Prostate gland (tissue), 2 donors: Measurements from ENCODE around the gene CBX2.

ENCODE experiments used
- POLR2A ChIP-seq: fragments of 450-650 bp; IDR thresholded peaks from one replicate; pipeline ENCODE4 v1.6.1; 2016; ENCODE audit warnings: antibody characterized with exemption, mild to moderate bottlenecking
- TF ChIP-seq, protein P1 (sequence below), 4 experiments: fragments of 200-600 bp in 2 of 4; fragments of 450-650 bp in 2 of 4; sonication (generic) in 2 of 4; IDR thresholded peaks; 1 replicate in 3 of 4; 2 replicates in 1 of 4; pipeline ENCODE4 v1.5.1; 2016 to 2019; ENCODE audit warnings: antibody characterized with exemption in 4 of 4, mild to moderate bottlenecking in 2 of 4, moderate library complexity in 2 of 4

DNA sequence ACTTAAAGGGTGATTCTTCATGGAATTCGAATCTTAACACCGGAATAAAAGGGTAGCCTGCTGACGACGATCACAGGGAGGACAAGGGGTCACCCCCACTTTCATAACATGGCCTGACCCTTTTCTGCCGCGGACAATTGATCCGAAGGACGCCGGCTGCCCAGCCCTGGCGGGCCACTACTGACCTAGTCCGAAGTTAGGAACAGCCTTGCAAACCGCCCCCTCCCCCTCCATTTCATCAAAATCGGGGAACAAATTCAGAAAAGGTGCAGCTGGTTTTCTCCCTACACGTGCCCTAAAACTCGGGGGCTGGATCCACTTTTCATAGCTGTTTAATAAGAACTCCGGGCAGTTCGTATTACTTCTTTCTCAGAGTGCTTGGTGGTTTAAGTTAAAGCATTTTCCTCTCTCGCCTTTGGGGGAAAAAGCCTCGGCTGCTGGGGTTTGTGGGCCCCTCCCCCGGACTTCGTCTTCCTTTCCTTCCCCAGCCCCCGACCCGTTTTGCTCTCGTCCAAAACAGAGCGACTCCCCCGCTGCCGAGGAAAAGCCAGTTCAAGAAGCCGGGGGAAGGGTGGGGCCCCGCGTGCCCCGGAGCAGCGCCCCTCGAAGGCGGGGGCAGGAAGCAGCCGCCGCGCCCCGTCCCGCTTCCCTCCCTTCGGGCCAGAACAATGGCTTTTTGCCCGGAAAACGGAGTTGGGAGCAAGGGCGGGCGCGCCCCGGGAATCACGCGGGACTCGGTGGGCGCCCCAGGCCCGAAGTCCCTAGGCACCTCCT, 641 bp upstream of the CBX2 start:
- TF ChIP-seq POLR2A = no peak
- TF ChIP-seq, protein P1, sequence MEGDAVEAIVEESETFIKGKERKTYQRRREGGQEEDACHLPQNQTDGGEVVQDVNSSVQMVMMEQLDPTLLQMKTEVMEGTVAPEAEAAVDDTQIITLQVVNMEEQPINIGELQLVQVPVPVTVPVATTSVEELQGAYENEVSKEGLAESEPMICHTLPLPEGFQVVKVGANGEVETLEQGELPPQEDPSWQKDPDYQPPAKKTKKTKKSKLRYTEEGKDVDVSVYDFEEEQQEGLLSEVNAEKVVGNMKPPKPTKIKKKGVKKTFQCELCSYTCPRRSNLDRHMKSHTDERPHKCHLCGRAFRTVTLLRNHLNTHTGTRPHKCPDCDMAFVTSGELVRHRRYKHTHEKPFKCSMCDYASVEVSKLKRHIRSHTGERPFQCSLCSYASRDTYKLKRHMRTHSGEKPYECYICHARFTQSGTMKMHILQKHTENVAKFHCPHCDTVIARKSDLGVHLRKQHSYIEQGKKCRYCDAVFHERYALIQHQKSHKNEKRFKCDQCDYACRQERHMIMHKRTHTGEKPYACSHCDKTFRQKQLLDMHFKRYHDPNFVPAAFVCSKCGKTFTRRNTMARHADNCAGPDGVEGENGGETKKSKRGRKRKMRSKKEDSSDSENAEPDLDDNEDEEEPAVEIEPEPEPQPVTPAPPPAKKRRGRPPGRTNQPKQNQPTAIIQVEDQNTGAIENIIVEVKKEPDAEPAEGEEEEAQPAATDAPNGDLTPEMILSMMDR (IDR thresholded peaks at IDR 0.05) = no peak
